ENCODE measurements around the gene ISL2. TPM values are rescaled to one million over a fixed set of nuclear protein-coding genes. Genes with fewer than 3 reads are reported as not detected.
A peak's percentile ranks its signal among the peaks of the same experiment; 100 is the strongest.

Gene ISL2
- total and polyA plus RNA-seq, 2 of the 13 experiments (the other 11 are each of a cell fraction or from before 2014, with no cell fraction given): 4.3 to 5.1 TPM

DNA sequence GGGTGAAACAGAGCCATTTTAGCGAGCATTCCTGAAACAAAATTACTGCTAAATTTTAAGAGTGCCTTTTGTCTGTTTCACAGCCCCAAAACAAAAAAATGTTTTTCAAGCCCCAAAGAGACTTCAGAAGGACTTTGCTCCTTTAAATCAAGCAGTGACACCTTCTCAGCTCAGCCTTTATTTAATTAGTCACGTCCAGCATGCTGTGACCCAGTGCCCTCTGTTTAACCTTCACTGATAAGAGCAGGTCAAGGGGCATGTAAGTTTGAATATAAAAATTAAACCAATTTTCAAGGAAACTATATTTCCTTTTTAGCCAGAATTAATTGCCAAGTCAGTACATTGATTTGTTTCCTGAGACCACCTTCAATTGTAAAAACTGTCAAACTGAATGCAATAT, 40.6 kb downstream of the ISL2 start (continued):
- TF ChIP-seq, protein P1, sequence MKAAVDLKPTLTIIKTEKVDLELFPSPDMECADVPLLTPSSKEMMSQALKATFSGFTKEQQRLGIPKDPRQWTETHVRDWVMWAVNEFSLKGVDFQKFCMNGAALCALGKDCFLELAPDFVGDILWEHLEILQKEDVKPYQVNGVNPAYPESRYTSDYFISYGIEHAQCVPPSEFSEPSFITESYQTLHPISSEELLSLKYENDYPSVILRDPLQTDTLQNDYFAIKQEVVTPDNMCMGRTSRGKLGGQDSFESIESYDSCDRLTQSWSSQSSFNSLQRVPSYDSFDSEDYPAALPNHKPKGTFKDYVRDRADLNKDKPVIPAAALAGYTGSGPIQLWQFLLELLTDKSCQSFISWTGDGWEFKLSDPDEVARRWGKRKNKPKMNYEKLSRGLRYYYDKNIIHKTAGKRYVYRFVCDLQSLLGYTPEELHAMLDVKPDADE (CRISPR knock-in tag; IDR thresholded peaks at IDR 0.05): no peak
- TF ChIP-seq RXRB (CRISPR knock-in tag; IDR thresholded peaks at IDR 0.05; ENCODE audit: borderline replicate concordance): peak; percentile 83
- TF ChIP-seq CREM (IDR thresholded peaks at IDR 0.05): 0 out of 2 replicates have a peak, but pooled peaks have one; percentile 42
- TF ChIP-seq CREM (CRISPR knock-in tag; IDR thresholded peaks at IDR 0.05): no peak
- 0 out of 2 replicates have a peak, but pooled peaks have one; percentile 16 for TF ChIP-seq HDAC1 (CRISPR knock-in tag; IDR thresholded peaks at IDR 0.05)
- no peak for TF ChIP-seq ZNF296 (CRISPR knock-in tag; conservative IDR thresholded peaks at IDR 0.05)
- no peak for TF ChIP-seq MLLT10 (CRISPR knock-in tag; IDR thresholded peaks at IDR 0.05)
- peak; percentile 66; the same call in 1 of the 2 replicates for TF ChIP-seq RXRA (CRISPR knock-in tag; IDR thresholded peaks at IDR 0.05)
- TF ChIP-seq, protein P2, sequence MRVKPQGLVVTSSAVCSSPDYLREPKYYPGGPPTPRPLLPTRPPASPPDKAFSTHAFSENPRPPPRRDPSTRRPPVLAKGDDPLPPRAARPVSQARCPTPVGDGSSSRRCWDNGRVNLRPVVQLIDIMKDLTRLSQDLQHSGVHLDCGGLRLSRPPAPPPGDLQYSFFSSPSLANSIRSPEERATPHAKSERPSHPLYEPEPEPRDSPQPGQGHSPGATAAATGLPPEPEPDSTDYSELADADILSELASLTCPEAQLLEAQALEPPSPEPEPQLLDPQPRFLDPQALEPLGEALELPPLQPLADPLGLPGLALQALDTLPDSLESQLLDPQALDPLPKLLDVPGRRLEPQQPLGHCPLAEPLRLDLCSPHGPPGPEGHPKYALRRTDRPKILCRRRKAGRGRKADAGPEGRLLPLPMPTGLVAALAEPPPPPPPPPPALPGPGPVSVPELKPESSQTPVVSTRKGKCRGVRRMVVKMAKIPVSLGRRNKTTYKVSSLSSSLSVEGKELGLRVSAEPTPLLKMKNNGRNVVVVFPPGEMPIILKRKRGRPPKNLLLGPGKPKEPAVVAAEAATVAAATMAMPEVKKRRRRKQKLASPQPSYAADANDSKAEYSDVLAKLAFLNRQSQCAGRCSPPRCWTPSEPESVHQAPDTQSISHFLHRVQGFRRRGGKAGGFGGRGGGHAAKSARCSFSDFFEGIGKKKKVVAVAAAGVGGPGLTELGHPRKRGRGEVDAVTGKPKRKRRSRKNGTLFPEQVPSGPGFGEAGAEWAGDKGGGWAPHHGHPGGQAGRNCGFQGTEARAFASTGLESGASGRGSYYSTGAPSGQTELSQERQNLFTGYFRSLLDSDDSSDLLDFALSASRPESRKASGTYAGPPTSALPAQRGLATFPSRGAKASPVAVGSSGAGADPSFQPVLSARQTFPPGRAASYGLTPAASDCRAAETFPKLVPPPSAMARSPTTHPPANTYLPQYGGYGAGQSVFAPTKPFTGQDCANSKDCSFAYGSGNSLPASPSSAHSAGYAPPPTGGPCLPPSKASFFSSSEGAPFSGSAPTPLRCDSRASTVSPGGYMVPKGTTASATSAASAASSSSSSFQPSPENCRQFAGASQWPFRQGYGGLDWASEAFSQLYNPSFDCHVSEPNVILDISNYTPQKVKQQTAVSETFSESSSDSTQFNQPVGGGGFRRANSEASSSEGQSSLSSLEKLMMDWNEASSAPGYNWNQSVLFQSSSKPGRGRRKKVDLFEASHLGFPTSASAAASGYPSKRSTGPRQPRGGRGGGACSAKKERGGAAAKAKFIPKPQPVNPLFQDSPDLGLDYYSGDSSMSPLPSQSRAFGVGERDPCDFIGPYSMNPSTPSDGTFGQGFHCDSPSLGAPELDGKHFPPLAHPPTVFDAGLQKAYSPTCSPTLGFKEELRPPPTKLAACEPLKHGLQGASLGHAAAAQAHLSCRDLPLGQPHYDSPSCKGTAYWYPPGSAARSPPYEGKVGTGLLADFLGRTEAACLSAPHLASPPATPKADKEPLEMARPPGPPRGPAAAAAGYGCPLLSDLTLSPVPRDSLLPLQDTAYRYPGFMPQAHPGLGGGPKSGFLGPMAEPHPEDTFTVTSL (CRISPR knock-in tag; IDR thresholded peaks at IDR 0.05; ENCODE audit: borderline replicate concordance): peak; percentile 60; the same call in 1 of the 2 replicates
- TF ChIP-seq, protein P3, sequence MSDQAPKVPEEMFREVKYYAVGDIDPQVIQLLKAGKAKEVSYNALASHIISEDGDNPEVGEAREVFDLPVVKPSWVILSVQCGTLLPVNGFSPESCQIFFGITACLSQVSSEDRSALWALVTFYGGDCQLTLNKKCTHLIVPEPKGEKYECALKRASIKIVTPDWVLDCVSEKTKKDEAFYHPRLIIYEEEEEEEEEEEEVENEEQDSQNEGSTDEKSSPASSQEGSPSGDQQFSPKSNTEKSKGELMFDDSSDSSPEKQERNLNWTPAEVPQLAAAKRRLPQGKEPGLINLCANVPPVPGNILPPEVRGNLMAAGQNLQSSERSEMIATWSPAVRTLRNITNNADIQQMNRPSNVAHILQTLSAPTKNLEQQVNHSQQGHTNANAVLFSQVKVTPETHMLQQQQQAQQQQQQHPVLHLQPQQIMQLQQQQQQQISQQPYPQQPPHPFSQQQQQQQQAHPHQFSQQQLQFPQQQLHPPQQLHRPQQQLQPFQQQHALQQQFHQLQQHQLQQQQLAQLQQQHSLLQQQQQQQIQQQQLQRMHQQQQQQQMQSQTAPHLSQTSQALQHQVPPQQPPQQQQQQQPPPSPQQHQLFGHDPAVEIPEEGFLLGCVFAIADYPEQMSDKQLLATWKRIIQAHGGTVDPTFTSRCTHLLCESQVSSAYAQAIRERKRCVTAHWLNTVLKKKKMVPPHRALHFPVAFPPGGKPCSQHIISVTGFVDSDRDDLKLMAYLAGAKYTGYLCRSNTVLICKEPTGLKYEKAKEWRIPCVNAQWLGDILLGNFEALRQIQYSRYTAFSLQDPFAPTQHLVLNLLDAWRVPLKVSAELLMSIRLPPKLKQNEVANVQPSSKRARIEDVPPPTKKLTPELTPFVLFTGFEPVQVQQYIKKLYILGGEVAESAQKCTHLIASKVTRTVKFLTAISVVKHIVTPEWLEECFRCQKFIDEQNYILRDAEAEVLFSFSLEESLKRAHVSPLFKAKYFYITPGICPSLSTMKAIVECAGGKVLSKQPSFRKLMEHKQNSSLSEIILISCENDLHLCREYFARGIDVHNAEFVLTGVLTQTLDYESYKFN (CRISPR knock-in tag; conservative IDR thresholded peaks at IDR 0.05): peak; percentile 64
- no peak for TF ChIP-seq DMAP1 (CRISPR knock-in tag; IDR thresholded peaks at IDR 0.05)
- peak; percentile 74 for TF ChIP-seq NR2F2 (IDR thresholded peaks at IDR 0.05; ENCODE audit: borderline replicate concordance, low read depth)
- peak; percentile 55 for TF ChIP-seq HNF4G (IDR thresholded peaks at IDR 0.05; ENCODE audit: borderline replicate concordance, low read depth, low read length)
- no peak for TF ChIP-seq HNF4G (CRISPR knock-in tag; IDR thresholded peaks at IDR 0.05; ENCODE audit: borderline replicate concordance, low read depth)
- no peak for TF ChIP-seq ZNF749 (CRISPR knock-in tag; IDR thresholded peaks at IDR 0.05; ENCODE audit: borderline replicate concordance)
- peak; percentile 97 for TF ChIP-seq RARA (CRISPR knock-in tag; IDR thresholded peaks at IDR 0.05)
- TF ChIP-seq, protein P4, sequence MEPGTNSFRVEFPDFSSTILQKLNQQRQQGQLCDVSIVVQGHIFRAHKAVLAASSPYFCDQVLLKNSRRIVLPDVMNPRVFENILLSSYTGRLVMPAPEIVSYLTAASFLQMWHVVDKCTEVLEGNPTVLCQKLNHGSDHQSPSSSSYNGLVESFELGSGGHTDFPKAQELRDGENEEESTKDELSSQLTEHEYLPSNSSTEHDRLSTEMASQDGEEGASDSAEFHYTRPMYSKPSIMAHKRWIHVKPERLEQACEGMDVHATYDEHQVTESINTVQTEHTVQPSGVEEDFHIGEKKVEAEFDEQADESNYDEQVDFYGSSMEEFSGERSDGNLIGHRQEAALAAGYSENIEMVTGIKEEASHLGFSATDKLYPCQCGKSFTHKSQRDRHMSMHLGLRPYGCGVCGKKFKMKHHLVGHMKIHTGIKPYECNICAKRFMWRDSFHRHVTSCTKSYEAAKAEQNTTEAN (CRISPR knock-in tag; conservative IDR thresholded peaks at IDR 0.05): no peak
- TF ChIP-seq LCORL (IDR thresholded peaks at IDR 0.05): no peak
- 0 out of 2 replicates have a peak, but pooled peaks have one; percentile 25 for TF ChIP-seq LCORL (CRISPR knock-in tag; IDR thresholded peaks at IDR 0.05)
- peak; percentile 22; the same call in 1 of the 2 replicates for TF ChIP-seq SALL1 (CRISPR knock-in tag; IDR thresholded peaks at IDR 0.05)
- TF ChIP-seq SAP130 (CRISPR knock-in tag; IDR thresholded peaks at IDR 0.05; ENCODE audit: low read depth): 0 out of 2 replicates have a peak, but pooled peaks have one; percentile 21
